K562 (cell line): Measurements from ENCODE around the gene AFAP1. TPM values are rescaled to one million over a fixed set of nuclear protein-coding genes. Genes with fewer than 3 reads are reported as not detected.

ENCODE experiments used
- ASH1L ChIP-seq: fragments of 450-650 bp; IDR thresholded peaks from 2 replicates; pipeline ENCODE4 v1.6.1; 2018; ENCODE audit warnings: borderline replicate concordance, mild to moderate bottlenecking, low read depth; ENCODE audit not compliant: partially characterized antibody
- CC2D1A ChIP-seq: fragments of 450-650 bp; IDR thresholded peaks from 2 replicates; pipeline ENCODE4 v1.6.1; 2017; ENCODE audit warnings: mild to moderate bottlenecking
- DNMT1 ChIP-seq: fragments of 450-650 bp; IDR thresholded peaks from 2 replicates; pipeline ENCODE4 v1.6.1; 2016; ENCODE audit warnings: antibody characterized with exemption, mild to moderate bottlenecking
- HDAC3 ChIP-seq: fragments of 450-650 bp; IDR thresholded peaks from 2 replicates; pipeline ENCODE4 v1.6.1; 2018; ENCODE audit warnings: borderline replicate concordance, mild to moderate bottlenecking, moderate library complexity; ENCODE audit not compliant: partially characterized antibody
- KLF13 ChIP-seq: fragments of 450-650 bp; IDR thresholded peaks from 2 replicates; pipeline ENCODE4 v1.6.1; 2016; ENCODE audit warnings: missing genetic modification characterization, low read depth, mild to moderate bottlenecking, missing compliant biosample characterization, moderate library complexity, borderline replicate concordance
- RBM15 ChIP-seq: fragments of 200-400 bp; formaldehyde crosslinking; IDR thresholded peaks from 2 replicates; pipeline ENCODE4 v1.6.1; 2018; ENCODE audit warnings: mild to moderate bottlenecking, low read length, moderate library complexity; ENCODE audit not compliant: insufficient read depth
- SMARCC2 ChIP-seq: fragments of 450-650 bp; IDR thresholded peaks from 2 replicates; pipeline ENCODE4 v1.6.1; 2017; ENCODE audit warnings: antibody characterized with exemption, moderate library complexity, mild to moderate bottlenecking, low read depth
- ZNF23 ChIP-seq: fragments of 250-450 bp; sonication (Bioruptor Pico); IDR thresholded peaks from 2 replicates; pipeline ENCODE4 v1.4.0; 2020; ENCODE audit warnings: mild to moderate bottlenecking
- polyA plus RNA-seq, 8 experiments: library from polyadenylated mRNA; depleted of rRNA in 4 of 8; stranded (reverse) in 5 of 8; unstranded in 3 of 8; fragments of >200 nt; fragmentation: Nextera tagmentation in 2 of 8; fragmentation: Illumina TruSeq in 1 of 8; extraction: Ambion mirVana in 2 of 8; extraction: Trizol in 1 of 8; gene quantifications; 2 replicates each; pipeline versions ENCODE4 v1.2.1 to v1.2.3, GENCODE V29; 2011 to 2014; ENCODE audit warnings: inconsistent platforms in 1 of 8, missing spikeins in 1 of 8
- total RNA-seq, 7 experiments: library from RNA; depleted of rRNA in 6 of 7; stranded (reverse); fragments of >200 nt in 6 of 7; fragmentation: Illumina TruSeq in 2 of 7; extraction: Trizol in 2 of 7; gene quantifications; 2 replicates each; pipeline versions ENCODE4 v1.2.1 to v1.2.3, GENCODE V29; 2011 to 2021; ENCODE audit warnings: low replicate concordance in 1 of 7
- TF ChIP-seq, protein P1 (sequence below): sonication (generic); formaldehyde crosslinking; IDR thresholded peaks from 2 replicates; pipeline ENCODE4 v1.8.0; 2023; ENCODE audit warnings: mild to moderate bottlenecking, missing genetic modification reagents
- TF ChIP-seq, protein P2 (sequence below): fragments of 450-650 bp; conservative IDR thresholded peaks from 2 replicates; pipeline ENCODE4 v1.6.1; 2016; ENCODE audit warnings: missing genetic modification characterization, low read depth, mild to moderate bottlenecking, control low read depth, missing compliant biosample characterization
- TF ChIP-seq, protein P3 (sequence below): fragments of 450-650 bp; IDR thresholded peaks from one replicate; pipeline ENCODE4 v1.6.1; 2018; ENCODE audit warnings: mild to moderate bottlenecking, moderate library complexity; ENCODE audit not compliant: partially characterized antibody
- TF ChIP-seq, protein P4 (sequence below): fragments of 450-650 bp; formaldehyde crosslinking; IDR thresholded peaks from 2 replicates; pipeline ENCODE4 v1.4.0; 2022; ENCODE audit warnings: missing genetic modification characterization
- TF ChIP-seq, protein P5 (sequence below): fragments of 250-450 bp; sonication (Bioruptor Pico); IDR thresholded peaks from 2 replicates; pipeline ENCODE4 v1.4.0; 2020; ENCODE audit warnings: mild to moderate bottlenecking, moderate library complexity
- TF ChIP-seq, protein P6 (sequence below): fragments of 450-650 bp; IDR thresholded peaks from 2 replicates; pipeline ENCODE4 v1.6.1; 2016

Gene AFAP1
- total and polyA plus RNA-seq, 9 of the 15 experiments (the other 6 are each of a cell fraction or from before 2014, with no cell fraction given): 0.07 to 0.42 (median 0.12) TPM; not detected in 1

DNA sequence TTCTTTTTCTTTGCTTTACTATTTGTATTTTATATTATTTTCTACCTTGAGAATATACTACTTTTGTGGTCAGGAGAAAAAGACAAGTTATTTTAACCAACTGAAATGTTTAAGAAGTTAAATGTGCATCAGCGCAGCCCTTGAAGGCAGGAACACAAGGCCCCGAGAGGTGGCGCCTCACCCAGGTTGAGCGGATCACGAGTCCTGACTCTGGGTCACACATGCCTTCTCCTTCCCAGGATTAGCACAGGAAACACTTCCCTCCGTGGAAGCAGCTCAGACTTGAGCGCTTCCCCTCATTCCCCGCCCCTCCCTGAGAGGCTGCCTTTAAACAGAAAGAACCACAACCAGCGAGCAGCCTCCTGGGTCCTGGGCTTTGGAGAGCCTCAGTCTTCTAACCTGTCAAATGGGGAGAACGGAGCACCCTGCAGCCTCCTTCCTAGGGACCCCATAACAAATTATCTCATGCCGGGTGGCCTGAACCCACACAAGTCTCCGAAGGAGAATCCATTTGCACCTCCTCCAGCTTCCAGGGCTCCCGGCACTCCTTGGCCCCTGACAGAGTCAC lies 217.6 kb downstream of the AFAP1 start (continued):
- TF ChIP-seq, protein P1, sequence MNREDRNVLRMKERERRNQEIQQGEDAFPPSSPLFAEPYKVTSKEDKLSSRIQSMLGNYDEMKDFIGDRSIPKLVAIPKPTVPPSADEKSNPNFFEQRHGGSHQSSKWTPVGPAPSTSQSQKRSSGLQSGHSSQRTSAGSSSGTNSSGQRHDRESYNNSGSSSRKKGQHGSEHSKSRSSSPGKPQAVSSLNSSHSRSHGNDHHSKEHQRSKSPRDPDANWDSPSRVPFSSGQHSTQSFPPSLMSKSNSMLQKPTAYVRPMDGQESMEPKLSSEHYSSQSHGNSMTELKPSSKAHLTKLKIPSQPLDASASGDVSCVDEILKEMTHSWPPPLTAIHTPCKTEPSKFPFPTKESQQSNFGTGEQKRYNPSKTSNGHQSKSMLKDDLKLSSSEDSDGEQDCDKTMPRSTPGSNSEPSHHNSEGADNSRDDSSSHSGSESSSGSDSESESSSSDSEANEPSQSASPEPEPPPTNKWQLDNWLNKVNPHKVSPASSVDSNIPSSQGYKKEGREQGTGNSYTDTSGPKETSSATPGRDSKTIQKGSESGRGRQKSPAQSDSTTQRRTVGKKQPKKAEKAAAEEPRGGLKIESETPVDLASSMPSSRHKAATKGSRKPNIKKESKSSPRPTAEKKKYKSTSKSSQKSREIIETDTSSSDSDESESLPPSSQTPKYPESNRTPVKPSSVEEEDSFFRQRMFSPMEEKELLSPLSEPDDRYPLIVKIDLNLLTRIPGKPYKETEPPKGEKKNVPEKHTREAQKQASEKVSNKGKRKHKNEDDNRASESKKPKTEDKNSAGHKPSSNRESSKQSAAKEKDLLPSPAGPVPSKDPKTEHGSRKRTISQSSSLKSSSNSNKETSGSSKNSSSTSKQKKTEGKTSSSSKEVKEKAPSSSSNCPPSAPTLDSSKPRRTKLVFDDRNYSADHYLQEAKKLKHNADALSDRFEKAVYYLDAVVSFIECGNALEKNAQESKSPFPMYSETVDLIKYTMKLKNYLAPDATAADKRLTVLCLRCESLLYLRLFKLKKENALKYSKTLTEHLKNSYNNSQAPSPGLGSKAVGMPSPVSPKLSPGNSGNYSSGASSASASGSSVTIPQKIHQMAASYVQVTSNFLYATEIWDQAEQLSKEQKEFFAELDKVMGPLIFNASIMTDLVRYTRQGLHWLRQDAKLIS (CRISPR knock-in tag): no peak
- TF ChIP-seq, protein P2, sequence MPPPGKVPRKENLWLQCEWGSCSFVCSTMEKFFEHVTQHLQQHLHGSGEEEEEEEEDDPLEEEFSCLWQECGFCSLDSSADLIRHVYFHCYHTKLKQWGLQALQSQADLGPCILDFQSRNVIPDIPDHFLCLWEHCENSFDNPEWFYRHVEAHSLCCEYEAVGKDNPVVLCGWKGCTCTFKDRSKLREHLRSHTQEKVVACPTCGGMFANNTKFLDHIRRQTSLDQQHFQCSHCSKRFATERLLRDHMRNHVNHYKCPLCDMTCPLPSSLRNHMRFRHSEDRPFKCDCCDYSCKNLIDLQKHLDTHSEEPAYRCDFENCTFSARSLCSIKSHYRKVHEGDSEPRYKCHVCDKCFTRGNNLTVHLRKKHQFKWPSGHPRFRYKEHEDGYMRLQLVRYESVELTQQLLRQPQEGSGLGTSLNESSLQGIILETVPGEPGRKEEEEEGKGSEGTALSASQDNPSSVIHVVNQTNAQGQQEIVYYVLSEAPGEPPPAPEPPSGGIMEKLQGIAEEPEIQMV (tag): no peak
- TF ChIP-seq, protein P3, sequence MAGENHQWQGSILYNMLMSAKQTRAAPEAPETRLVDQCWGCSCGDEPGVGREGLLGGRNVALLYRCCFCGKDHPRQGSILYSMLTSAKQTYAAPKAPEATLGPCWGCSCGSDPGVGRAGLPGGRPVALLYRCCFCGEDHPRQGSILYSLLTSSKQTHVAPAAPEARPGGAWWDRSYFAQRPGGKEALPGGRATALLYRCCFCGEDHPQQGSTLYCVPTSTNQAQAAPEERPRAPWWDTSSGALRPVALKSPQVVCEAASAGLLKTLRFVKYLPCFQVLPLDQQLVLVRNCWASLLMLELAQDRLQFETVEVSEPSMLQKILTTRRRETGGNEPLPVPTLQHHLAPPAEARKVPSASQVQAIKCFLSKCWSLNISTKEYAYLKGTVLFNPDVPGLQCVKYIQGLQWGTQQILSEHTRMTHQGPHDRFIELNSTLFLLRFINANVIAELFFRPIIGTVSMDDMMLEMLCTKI: no peak
- TF ChIP-seq CC2D1A (no peak), SMARCC2 (no peak), DNMT1 (no peak), RBM15 (no peak), HDAC3 (no peak), KLF13 (tag) (no peak), ASH1L (no peak), ZNF23 (CRISPR knock-in tag) (no peak)
- TF ChIP-seq, protein P4, sequence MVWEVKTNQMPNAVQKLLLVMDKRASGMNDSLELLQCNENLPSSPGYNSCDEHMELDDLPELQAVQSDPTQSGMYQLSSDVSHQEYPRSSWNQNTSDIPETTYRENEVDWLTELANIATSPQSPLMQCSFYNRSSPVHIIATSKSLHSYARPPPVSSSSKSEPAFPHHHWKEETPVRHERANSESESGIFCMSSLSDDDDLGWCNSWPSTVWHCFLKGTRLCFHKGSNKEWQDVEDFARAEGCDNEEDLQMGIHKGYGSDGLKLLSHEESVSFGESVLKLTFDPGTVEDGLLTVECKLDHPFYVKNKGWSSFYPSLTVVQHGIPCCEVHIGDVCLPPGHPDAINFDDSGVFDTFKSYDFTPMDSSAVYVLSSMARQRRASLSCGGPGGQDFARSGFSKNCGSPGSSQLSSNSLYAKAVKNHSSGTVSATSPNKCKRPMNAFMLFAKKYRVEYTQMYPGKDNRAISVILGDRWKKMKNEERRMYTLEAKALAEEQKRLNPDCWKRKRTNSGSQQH (CRISPR knock-in tag): no peak
- TF ChIP-seq, protein P5, sequence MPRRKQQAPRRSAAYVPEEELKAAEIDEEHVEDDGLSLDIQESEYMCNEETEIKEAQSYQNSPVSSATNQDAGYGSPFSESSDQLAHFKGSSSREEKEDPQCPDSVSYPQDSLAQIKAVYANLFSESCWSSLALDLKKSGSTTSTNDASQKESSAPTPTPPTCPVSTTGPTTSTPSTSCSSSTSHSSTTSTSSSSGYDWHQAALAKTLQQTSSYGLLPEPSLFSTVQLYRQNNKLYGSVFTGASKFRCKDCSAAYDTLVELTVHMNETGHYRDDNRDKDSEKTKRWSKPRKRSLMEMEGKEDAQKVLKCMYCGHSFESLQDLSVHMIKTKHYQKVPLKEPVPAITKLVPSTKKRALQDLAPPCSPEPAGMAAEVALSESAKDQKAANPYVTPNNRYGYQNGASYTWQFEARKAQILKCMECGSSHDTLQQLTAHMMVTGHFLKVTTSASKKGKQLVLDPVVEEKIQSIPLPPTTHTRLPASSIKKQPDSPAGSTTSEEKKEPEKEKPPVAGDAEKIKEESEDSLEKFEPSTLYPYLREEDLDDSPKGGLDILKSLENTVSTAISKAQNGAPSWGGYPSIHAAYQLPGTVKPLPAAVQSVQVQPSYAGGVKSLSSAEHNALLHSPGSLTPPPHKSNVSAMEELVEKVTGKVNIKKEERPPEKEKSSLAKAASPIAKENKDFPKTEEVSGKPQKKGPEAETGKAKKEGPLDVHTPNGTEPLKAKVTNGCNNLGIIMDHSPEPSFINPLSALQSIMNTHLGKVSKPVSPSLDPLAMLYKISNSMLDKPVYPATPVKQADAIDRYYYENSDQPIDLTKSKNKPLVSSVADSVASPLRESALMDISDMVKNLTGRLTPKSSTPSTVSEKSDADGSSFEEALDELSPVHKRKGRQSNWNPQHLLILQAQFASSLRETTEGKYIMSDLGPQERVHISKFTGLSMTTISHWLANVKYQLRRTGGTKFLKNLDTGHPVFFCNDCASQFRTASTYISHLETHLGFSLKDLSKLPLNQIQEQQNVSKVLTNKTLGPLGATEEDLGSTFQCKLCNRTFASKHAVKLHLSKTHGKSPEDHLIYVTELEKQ (CRISPR knock-in tag): no peak
- TF ChIP-seq, protein P6, sequence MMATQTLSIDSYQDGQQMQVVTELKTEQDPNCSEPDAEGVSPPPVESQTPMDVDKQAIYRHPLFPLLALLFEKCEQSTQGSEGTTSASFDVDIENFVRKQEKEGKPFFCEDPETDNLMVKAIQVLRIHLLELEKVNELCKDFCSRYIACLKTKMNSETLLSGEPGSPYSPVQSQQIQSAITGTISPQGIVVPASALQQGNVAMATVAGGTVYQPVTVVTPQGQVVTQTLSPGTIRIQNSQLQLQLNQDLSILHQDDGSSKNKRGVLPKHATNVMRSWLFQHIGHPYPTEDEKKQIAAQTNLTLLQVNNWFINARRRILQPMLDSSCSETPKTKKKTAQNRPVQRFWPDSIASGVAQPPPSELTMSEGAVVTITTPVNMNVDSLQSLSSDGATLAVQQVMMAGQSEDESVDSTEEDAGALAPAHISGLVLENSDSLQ: no peak
